CD4-positive, alpha-beta memory T cell (primary cell): ENCODE measurements around the gene HTRA2. TPM values are rescaled to one million over a fixed set of nuclear protein-coding genes. Genes with fewer than 3 reads are reported as not detected.

Experiments
- CTCF ChIA-PET: fragments of 350-600 bp; sonication (Branson Sonifier 250); formaldehyde crosslinking; loops from one replicate; lab custom pipeline; 2021; ENCODE audit warnings: inconsistent platforms; ENCODE audit not compliant: partially characterized antibody; lab: Charles Lee
- POLR2A ChIA-PET: fragments of 350-600 bp; sonication (Branson Sonifier 250); formaldehyde crosslinking; loops from one replicate; lab custom pipeline; 2021; ENCODE audit not compliant: partially characterized antibody; lab: Charles Lee
- DNase-seq, 5 donors: peaks; one replicate each; pipeline versions ENCODE4 v3.0.0 to v3.0.0-alpha.2; 2020 to 2022; ENCODE audit warnings: mixed read lengths in 1 of 5
- H3K27ac ChIP-seq: one replicate; pipeline ENCODE4 v1.7.0; 2013; ENCODE audit warnings: low read depth, low read length
- H3K27me3 ChIP-seq: 2 replicates; pipeline ENCODE4 v1.7.0; 2013; ENCODE audit warnings: mild to moderate bottlenecking, low read length, moderate library complexity; ENCODE audit not compliant: insufficient read depth
- H3K36me3 ChIP-seq: 2 replicates; pipeline ENCODE4 v1.7.0; 2013; ENCODE audit warnings: mild to moderate bottlenecking, low read length, moderate library complexity; ENCODE audit not compliant: insufficient read depth
- H3K4me1 ChIP-seq: 2 replicates; pipeline ENCODE4 v1.7.0; 2013; ENCODE audit warnings: mild to moderate bottlenecking, low read length, moderate library complexity; ENCODE audit not compliant: insufficient read depth
- H3K4me3 ChIP-seq, 2 donors: one replicate each; pipeline ENCODE4 v1.7.0; 2013; ENCODE audit warnings: low read length in 2 of 2, mild to moderate bottlenecking in 1 of 2
- H3K9me3 ChIP-seq, 2 donors: one replicate each; pipeline ENCODE4 v1.7.0; 2013; ENCODE audit warnings: low read length in 2 of 2, control low read depth in 1 of 2; ENCODE audit not compliant: control insufficient read depth in 1 of 2
- H3K27ac Mint-ChIP-seq, 7 donors: one replicate each; pipeline ENCODE4 v1.8.0; 2020 to 2021; ENCODE audit warnings: mixed read lengths in 7 of 7, mild to moderate bottlenecking in 6 of 7, inconsistent platforms in 3 of 7, moderate library complexity in 3 of 7
- H3K27me3 Mint-ChIP-seq, 2 donors: one replicate each; pipeline ENCODE4 v1.8.0; 2020 to 2021; ENCODE audit warnings: mixed read lengths in 2 of 2
- H3K36me3 Mint-ChIP-seq, 2 donors: one replicate each; pipeline ENCODE4 v1.8.0; 2020 to 2021; ENCODE audit warnings: mixed read lengths in 2 of 2, inconsistent platforms in 1 of 2, mild to moderate bottlenecking in 1 of 2
- H3K4me1 Mint-ChIP-seq, 4 donors: one replicate each; pipeline ENCODE4 v1.8.0; 2020 to 2021; ENCODE audit warnings: mixed read lengths in 4 of 4, mild to moderate bottlenecking in 1 of 4
- H3K4me3 Mint-ChIP-seq, 8 donors: one replicate each; pipeline ENCODE4 v1.8.0; 2020 to 2021; ENCODE audit warnings: mixed read lengths in 8 of 8, mild to moderate bottlenecking in 7 of 8, moderate library complexity in 6 of 8, inconsistent platforms in 3 of 8
- H3K9me3 Mint-ChIP-seq, 8 donors: one replicate each; pipeline ENCODE4 v1.8.0; 2020 to 2021; ENCODE audit warnings: mixed read lengths in 8 of 8, mild to moderate bottlenecking in 5 of 8, inconsistent platforms in 3 of 8, moderate library complexity in 1 of 8
- intact Hi-C: fragments of 100-400 bp; cut with micrococcal nuclease; formaldehyde crosslinking; loops from one replicate; pipeline ENCODE4 v1.15.1; 2023
- polyA plus RNA-seq, 2 donors: library from polyadenylated mRNA; unstranded; fragments of 300-500 nt; fragmentation: Illumina TruSeq; gene quantifications; one replicate each; pipeline ENCODE4 v1.2.3, GENCODE V29; 2021
- total RNA-seq, 2 experiments: library from RNA; stranded (reverse); gene quantifications; one replicate each; pipeline ENCODE4 v1.2.3, GENCODE V29; 2021

HTRA2 gene
- total and polyA plus RNA-seq, 4 experiments from 2014 or later: 22.0 to 41.1 (median 32.8) TPM

DNA sequence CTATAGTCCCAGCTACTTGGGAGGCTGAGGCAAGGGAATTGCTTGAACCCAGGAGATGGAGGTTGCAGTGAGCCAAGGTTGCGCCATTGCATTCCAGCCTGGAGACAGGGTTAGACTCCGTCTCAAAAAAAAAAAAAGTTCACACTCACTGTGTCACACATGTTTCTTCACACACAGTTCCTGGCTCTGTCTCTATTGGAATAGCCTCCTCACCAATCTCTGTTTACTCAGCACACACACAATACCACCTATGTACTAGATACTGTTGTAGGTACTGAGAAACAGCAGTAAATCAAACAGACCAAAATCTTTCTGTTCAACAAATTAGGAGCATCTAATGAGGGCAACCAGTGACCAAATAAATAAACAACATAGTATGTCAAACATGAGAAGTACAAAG is 43.6 kb upstream of the HTRA2 start:
- H3K9me3 Mint-ChIP-seq: no peaks in the 10 kb centered on the region
- H3K27ac Mint-ChIP-seq: no peak overlapping the region
- Histone ChIP-seq H3K36me3 (peaks cover 17% of the 10 kb centered on the region), H3K27me3 (no peaks in the 10 kb centered on the region), H3K9me3 (no peaks in the 10 kb centered on the region), H3K27ac (no peak overlapping the region), H3K4me1 (peaks cover 23% of the 10 kb centered on the region), H3K4me3 (no peak overlapping the region)
- CTCF ChIA-PET: interaction anchor here (11.3 kb wide), 1 partner anchor 102 kb away, joined by 141 read pairs; no protein-coding TSS in a partner anchor
- H3K4me3 Mint-ChIP-seq: peak overlapping the region in 1 of 8 donors; percentile 41
- no peaks in the 10 kb centered on the region for H3K27me3 Mint-ChIP-seq
- peaks cover 12 to 26% (median 17%) of the 10 kb centered on the region in 4 donors for H3K4me1 Mint-ChIP-seq
- POLR2A ChIA-PET: no interaction called here
- H3K36me3 Mint-ChIP-seq: peaks cover 30 to 41% of the 10 kb centered on the region in 2 donors
- no peak for DNase-seq
- intact Hi-C loops: loop anchor here (10.0 kb wide), 1 partner anchor 169 kb away; the partner anchor contains the start of gene SEMA4F

DNA sequence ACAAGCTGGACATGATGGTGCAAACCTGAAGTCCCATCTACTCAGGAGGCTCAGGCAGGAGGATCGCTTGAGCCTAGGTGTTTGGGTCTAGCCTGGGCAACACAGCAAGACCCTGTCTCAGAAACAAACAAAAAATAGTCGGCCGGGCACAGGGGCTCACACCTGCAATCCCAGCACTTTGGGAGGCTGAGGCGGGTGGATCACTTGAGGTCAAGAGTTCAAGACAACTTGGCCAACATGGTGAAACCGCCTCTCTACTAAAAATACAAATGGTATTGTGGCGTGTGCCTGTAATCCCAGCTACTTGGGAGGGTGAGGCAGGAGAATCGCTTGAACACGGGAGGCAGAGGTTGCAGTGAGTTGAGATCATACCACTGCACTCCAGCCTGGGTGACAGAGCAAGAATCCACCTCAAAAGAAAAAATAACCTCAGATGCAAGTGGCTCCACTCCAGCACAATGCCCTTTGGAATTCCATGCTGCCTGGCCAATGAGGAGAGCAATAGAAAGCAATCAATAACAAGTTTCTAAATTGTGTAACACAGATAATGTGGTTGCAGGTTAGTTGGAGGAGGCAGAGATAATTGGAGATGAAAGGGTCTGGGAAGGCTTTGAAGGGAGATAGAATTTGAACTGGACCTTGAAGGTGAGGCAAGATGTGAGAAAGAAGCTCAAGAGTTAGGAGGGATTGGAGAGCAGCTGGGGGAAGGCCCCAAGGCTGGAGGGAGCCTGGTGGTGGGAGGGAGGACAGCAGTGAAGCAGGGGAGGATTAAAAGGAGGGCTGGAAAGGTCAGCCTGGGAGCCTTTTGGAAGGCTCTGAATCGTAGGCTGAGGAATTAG is 40.9 kb upstream of the HTRA2 start:
- no peak overlapping the region for H3K4me3 ChIP-seq
- POLR2A ChIA-PET: interaction anchor here (1.0 to 1.6 kb wide), 3 partner anchors 12 to 31 kb away, joined by 3 to 5 read pairs (median 4); partner anchors contain the start of genes PCGF1 and WBP1
- H3K9me3 ChIP-seq: no peaks in the 10 kb centered on the region
- H3K4me1 ChIP-seq: peaks cover 5% of the 10 kb centered on the region
- DNase-seq: no peak
- Mint-ChIP-seq H3K27ac (no peak overlapping the region), H3K9me3 (no peaks in the 10 kb centered on the region), H3K4me3 (no peak overlapping the region), H3K36me3 (peaks cover 49 to 55% of the 10 kb centered on the region in 2 donors), H3K27me3 (no peaks in the 10 kb centered on the region), H3K4me1 (peaks cover 0 to 8% (median 3%) of the 10 kb centered on the region in 4 donors)
- intact Hi-C loops: loop anchor here (10.0 kb wide), 1 partner anchor 166 kb away; the partner anchor contains the start of gene SEMA4F
- CTCF ChIA-PET: interaction anchor here (1.0 to 11.3 kb wide), 2 partner anchors 44 to 99 kb away, joined by 3 to 141 read pairs; no protein-coding TSS in a partner anchor
- no peaks in the 10 kb centered on the region for H3K27me3 ChIP-seq
- H3K27ac ChIP-seq: no peak overlapping the region
- H3K36me3 ChIP-seq: peaks cover 45% of the 10 kb centered on the region

DNA sequence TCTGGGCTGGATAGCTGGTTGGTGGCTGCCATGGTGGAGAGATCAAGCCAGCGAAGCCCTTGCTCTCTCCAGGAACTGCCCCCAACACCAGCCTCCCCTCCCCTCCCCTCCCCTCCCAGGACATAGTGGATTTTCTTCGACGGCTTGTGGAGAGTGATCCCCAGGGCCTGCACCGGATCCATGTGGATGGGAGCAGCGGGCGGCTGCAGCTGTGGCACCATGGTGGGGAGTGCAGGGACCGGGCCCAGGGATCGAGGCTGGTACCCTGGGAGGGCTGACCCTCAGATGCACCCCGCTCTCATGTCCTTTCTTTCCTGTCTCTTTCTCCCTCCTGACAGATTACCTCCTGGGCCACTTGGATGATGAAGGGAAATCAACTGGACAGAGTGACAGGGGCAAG is 39.8 kb upstream of the HTRA2 start:
- no peak for DNase-seq
- no peak overlapping the region for H3K27ac ChIP-seq
- CTCF ChIA-PET: interaction anchor here (1.0 to 11.3 kb wide), 2 partner anchors 43 to 98 kb away, joined by 3 to 141 read pairs; no protein-coding TSS in a partner anchor
- intact Hi-C loops: loop anchor here (10.0 kb wide), 1 partner anchor 165 kb away; the partner anchor contains the start of gene SEMA4F
- peaks cover 50% of the 10 kb centered on the region for H3K36me3 ChIP-seq
- Mint-ChIP-seq H3K4me3 (no peak overlapping the region), H3K36me3 (peaks cover 49 to 61% of the 10 kb centered on the region in 2 donors), H3K4me1 (peaks cover 0 to 8% (median 2%) of the 10 kb centered on the region in 4 donors), H3K27me3 (no peaks in the 10 kb centered on the region), H3K9me3 (no peaks in the 10 kb centered on the region), H3K27ac (no peak overlapping the region)
- H3K27me3 ChIP-seq: no peaks in the 10 kb centered on the region
- POLR2A ChIA-PET: interaction anchor here (1.0 to 1.6 kb wide), 2 partner anchors 17 to 32 kb away, joined by 3 to 4 read pairs; partner anchors contain the start of genes PCGF1 and WBP1
- no peaks in the 10 kb centered on the region for H3K4me1 ChIP-seq
- H3K4me3 ChIP-seq: no peak overlapping the region
- H3K9me3 ChIP-seq: no peaks in the 10 kb centered on the region

DNA sequence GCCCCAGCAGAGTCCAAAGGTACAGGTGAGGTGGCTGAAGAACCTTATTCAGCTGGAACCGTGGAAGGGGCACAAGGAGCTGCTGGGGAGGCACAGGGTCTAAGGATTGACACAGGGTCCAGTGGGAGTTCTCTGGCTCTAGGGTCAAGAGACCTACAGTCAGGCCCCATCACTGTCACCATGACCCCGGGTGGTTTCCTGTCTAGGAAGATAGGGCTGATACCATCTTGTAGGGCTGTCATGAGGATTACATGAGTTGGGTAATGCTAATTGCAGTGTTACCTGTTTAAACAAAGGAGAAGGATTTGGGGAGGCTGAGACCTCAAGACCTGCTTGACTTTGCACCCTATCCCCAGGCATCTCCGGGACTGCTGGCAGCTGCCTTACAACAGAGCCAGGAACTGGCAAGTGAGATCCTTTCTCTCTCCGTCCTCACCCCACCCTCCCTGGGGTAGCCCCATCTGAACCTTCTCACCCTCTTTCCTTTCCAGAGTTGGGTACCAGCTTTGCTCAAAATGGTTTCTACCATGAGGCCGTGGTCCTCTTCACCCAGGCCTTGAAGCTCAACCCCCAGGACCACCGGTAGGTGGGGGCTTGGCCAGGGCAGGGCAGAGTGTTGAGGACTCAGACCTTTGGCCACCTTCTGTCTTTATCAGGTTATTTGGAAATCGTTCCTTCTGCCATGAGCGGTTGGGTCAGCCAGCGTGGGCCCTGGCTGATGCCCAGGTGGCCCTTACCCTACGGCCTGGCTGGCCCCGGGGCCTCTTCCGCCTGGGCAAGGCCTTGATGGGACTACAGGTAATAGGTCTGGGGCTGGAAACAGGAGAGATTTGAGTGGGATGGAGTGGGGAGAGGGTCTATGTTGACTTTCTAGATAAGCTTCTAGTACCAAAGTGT is 37.8 kb upstream of the HTRA2 start:
- Histone ChIP-seq H3K9me3 (no peaks in the 10 kb centered on the region), H3K36me3 (peaks cover 50% of the 10 kb centered on the region), H3K4me3 (no peak overlapping the region), H3K4me1 (no peaks in the 10 kb centered on the region), H3K27ac (no peak overlapping the region), H3K27me3 (peaks cover under 1% of the 10 kb centered on the region)
- intact Hi-C loops: no loop called here
- Mint-ChIP-seq H3K36me3 (peaks cover 42 to 52% of the 10 kb centered on the region in 2 donors), H3K27me3 (no peaks in the 10 kb centered on the region), H3K9me3 (no peaks in the 10 kb centered on the region), H3K27ac (no peak overlapping the region), H3K4me1 (peaks cover 0 to 3% (median under 1%) of the 10 kb centered on the region in 4 donors), H3K4me3 (no peak overlapping the region)
- ChIA-PET CTCF (interaction anchor here (1.0 kb wide), 1 partner anchor 95 kb away, joined by 3 read pairs; no protein-coding TSS in a partner anchor), POLR2A (interaction anchor here (1.7 to 2.6 kb wide), 2 partner anchors 12 to 38 kb away, joined by 5 to 9 read pairs; partner anchors contain the start of genes AUP1 and HTRA2)
- DNase-seq: no peak

DNA sequence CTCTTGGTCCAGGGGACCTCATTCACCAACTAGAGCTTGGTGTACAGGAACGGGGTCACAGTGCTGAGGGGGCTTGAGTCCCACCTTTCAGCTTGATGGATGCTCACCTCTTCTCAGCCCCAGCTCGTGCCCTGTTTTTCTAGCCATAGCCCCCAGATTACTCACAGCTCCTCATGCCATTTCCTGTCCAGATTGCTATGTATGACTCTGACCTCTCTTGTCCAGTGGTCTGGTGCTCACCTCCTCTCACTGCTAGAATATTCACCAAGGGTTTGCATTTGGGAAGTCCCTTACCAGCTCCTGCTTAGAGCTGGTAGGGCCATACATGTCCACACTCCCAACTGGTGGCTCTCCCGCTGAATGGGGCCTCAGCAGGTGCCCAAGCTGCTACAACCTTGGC is 36.2 kb upstream of the HTRA2 start:
- Mint-ChIP-seq H3K4me3 (no peak overlapping the region), H3K27me3 (peaks cover 4 to 6% of the 10 kb centered on the region in 2 donors), H3K36me3 (peaks cover 40 to 50% of the 10 kb centered on the region in 2 donors), H3K27ac (peak overlapping the region in 1 of 7 donors; percentile 11), H3K4me1 (peaks cover 5 to 14% (median 8%) of the 10 kb centered on the region in 4 donors), H3K9me3 (no peaks in the 10 kb centered on the region)
- intact Hi-C loops: no loop called here
- no peak overlapping the region for H3K4me3 ChIP-seq
- no peak overlapping the region for H3K27ac ChIP-seq
- CTCF ChIA-PET: interaction anchor here (1.1 to 1.2 kb wide), 2 partner anchors 10 to 94 kb away, joined by 3 to 4 read pairs; no protein-coding TSS in a partner anchor
- POLR2A ChIA-PET: interaction anchor here (1.1 to 1.7 kb wide), 4 partner anchors 10 to 36 kb away, joined by 3 to 7 read pairs (median 5); partner anchors contain the start of genes AUP1, CCDC142, HTRA2 and TTC31
- H3K9me3 ChIP-seq: no peaks in the 10 kb centered on the region
- no peak for DNase-seq
- H3K27me3 ChIP-seq: peaks cover 5% of the 10 kb centered on the region
- peaks cover 50% of the 10 kb centered on the region for H3K36me3 ChIP-seq
- H3K4me1 ChIP-seq: peaks cover 11% of the 10 kb centered on the region

DNA sequence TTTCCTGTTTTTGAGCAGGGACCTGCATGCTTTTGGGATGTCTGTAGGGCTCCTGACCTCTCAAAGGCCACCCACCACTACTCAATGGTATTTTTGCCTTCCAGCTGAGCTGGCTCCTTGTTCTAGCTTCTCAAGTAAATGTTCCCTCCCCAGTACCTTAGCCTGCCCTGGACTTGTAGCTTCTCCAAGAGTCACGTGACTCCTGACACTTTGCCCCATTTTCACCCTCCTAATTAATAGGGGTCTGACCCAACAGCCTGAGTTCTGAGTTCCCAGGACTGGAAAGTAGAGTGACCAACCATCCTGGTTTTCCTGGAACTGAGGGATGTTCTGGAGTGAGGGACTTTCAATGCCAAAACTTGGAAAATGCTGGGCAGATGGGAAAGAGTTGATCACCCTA is 34.3 kb upstream of the HTRA2 start:
- H3K27me3 ChIP-seq: peaks cover 10% of the 10 kb centered on the region
- Mint-ChIP-seq H3K36me3 (peaks cover 30 to 37% of the 10 kb centered on the region in 2 donors), H3K4me3 (no peak overlapping the region), H3K27me3 (peaks cover 11 to 18% of the 10 kb centered on the region in 2 donors), H3K9me3 (no peaks in the 10 kb centered on the region), H3K27ac (no peak overlapping the region), H3K4me1 (peaks cover 9 to 28% (median 18%) of the 10 kb centered on the region in 4 donors)
- peaks cover 39% of the 10 kb centered on the region for H3K36me3 ChIP-seq
- H3K4me1 ChIP-seq: peaks cover 21% of the 10 kb centered on the region
- intact Hi-C loops: no loop called here
- H3K27ac ChIP-seq: no peak overlapping the region
- POLR2A ChIA-PET: interaction anchor here (0.7 to 1.7 kb wide), 3 partner anchors 8 to 15 kb away, joined by 4 read pairs; no protein-coding TSS in a partner anchor
- no peak for DNase-seq
- H3K9me3 ChIP-seq: no peaks in the 10 kb centered on the region
- H3K4me3 ChIP-seq: no peak overlapping the region
- CTCF ChIA-PET: interaction anchor here (1.8 kb wide), 1 partner anchor 36 kb away, joined by 5 read pairs; no protein-coding TSS in a partner anchor
